Astrocyte (in vitro differentiated cells and primary cell): ENCODE results near the gene FAS. TPM values are rescaled to one million over a fixed set of nuclear protein-coding genes. Genes with fewer than 3 reads are reported as not detected.
A peak's percentile ranks its signal among the peaks of the same experiment; 100 is the strongest.

Source experiments
- DNase-seq: peaks from one replicate; pipeline ENCODE4 v3.0.0-alpha.2; 2010; ENCODE audit warnings: low read depth
- FAIRE-seq: peaks from 2 replicates; lab custom pipeline; 2011; peaks lifted over from hg19 to GRCh38; lab: Jason Lieb, UNC
- H2AFZ ChIP-seq: 2 replicates; pipeline ENCODE4 v1.6.0; 2012; ENCODE audit warnings: low read depth, low read length, inconsistent platforms
- H3K27ac ChIP-seq: 2 replicates; pipeline ENCODE4 v1.5.1; 2011; ENCODE audit warnings: low read depth, low read length, inconsistent platforms
- H3K27me3 ChIP-seq: 2 replicates; pipeline ENCODE4 v1.6.0; 2011; ENCODE audit warnings: low read length, inconsistent platforms; ENCODE audit not compliant: insufficient read depth
- H3K36me3 ChIP-seq: 2 replicates; pipeline ENCODE4 v1.5.1; 2011; ENCODE audit warnings: low read length, inconsistent platforms; ENCODE audit not compliant: insufficient read depth
- H3K4me1 ChIP-seq: 2 replicates; pipeline ENCODE4 v1.5.1; 2011; ENCODE audit warnings: low read length, inconsistent platforms; ENCODE audit not compliant: insufficient read depth
- H3K4me2 ChIP-seq: 2 replicates; pipeline ENCODE4 v1.6.0; 2012; ENCODE audit warnings: low read length, inconsistent platforms
- H3K4me3 ChIP-seq: 2 replicates; pipeline ENCODE4 v1.5.1; 2011; ENCODE audit warnings: low read depth, mild to moderate bottlenecking, low read length, inconsistent platforms; ENCODE audit not compliant: insufficient read depth
- H3K79me2 ChIP-seq: 2 replicates; pipeline ENCODE4 v1.6.0; 2012; ENCODE audit warnings: mild to moderate bottlenecking, low read length, inconsistent platforms; ENCODE audit not compliant: insufficient read depth
- H3K9ac ChIP-seq: 2 replicates; pipeline ENCODE4 v1.6.0; 2012; ENCODE audit warnings: mild to moderate bottlenecking, low read length, inconsistent platforms
- H3K9me3 ChIP-seq: 2 replicates; pipeline ENCODE4 v1.5.1; 2012; ENCODE audit warnings: low read depth, mild to moderate bottlenecking, low read length, inconsistent platforms; ENCODE audit not compliant: insufficient read depth
- H4K20me1 ChIP-seq: 2 replicates; pipeline ENCODE4 v1.6.0; 2012; ENCODE audit warnings: low read length, inconsistent platforms; ENCODE audit not compliant: insufficient read depth
- H3K27ac Mint-ChIP-seq: one replicate; pipeline ENCODE4 v1.8.0; 2021; ENCODE audit warnings: mild to moderate bottlenecking, mixed read lengths; ENCODE audit not compliant: unreplicated experiment
- H3K27me3 Mint-ChIP-seq: one replicate; pipeline ENCODE4 v1.8.0; 2021; ENCODE audit warnings: low read depth, mixed read lengths; ENCODE audit not compliant: unreplicated experiment
- H3K36me3 Mint-ChIP-seq: one replicate; pipeline ENCODE4 v1.8.0; 2021; ENCODE audit warnings: low read depth, mixed read lengths; ENCODE audit not compliant: unreplicated experiment
- H3K4me1 Mint-ChIP-seq: one replicate; pipeline ENCODE4 v1.8.0; 2021; ENCODE audit warnings: low read depth, mixed read lengths; ENCODE audit not compliant: unreplicated experiment
- H3K4me3 Mint-ChIP-seq: one replicate; pipeline ENCODE4 v1.8.0; 2021; ENCODE audit warnings: mild to moderate bottlenecking, moderate library complexity, mixed read lengths; ENCODE audit not compliant: unreplicated experiment
- H3K9me3 Mint-ChIP-seq: one replicate; pipeline ENCODE4 v1.8.0; 2021; ENCODE audit warnings: mild to moderate bottlenecking, mixed read lengths; ENCODE audit not compliant: unreplicated experiment
- EZH2 ChIP-seq: IDR thresholded peaks from 2 replicates; pipeline ENCODE4 v1.6.1; 2012; ENCODE audit warnings: mild to moderate bottlenecking, low read length, inconsistent platforms; ENCODE audit not compliant: insufficient read depth
- total RNA-seq: library from RNA; stranded (reverse); gene quantifications from 2 replicates; pipeline ENCODE4 v1.2.1, GENCODE V29; 2021
- TF ChIP-seq, protein P1 (sequence below): IDR thresholded peaks from 2 replicates; pipeline ENCODE4 v1.5.1; 2011; ENCODE audit warnings: low read depth, mild to moderate bottlenecking, inconsistent platforms, low read length, moderate library complexity; ENCODE audit not compliant: insufficient read depth

FAS gene
- total RNA-seq, 1 donor from 2014 or later = 32.6 TPM

GRCh38 chr10:89037096-89037495 is 46.5 kb downstream of the FAS start:
- peaks cover under 1% of the 10 kb centered on the region for H3K36me3 Mint-ChIP-seq

GRCh38 chr10:89042562-89042961 is 52.0 kb downstream of the FAS start:
- FAIRE-seq (no peak), DNase-seq (no peak)
- no peak overlapping the region for H3K27ac Mint-ChIP-seq
- no peaks in the 10 kb centered on the region for H3K79me2 ChIP-seq
- no peak overlapping the region for H3K4me3 ChIP-seq
- no peaks in the 10 kb centered on the region for H3K9me3 ChIP-seq
- H2AFZ ChIP-seq = no peak overlapping the region
- H3K27me3 ChIP-seq = no peaks in the 10 kb centered on the region
- no peaks in the 10 kb centered on the region for H3K36me3 ChIP-seq
- H3K4me1 ChIP-seq = no peaks in the 10 kb centered on the region
- peaks cover 2% of the 10 kb centered on the region for H3K36me3 Mint-ChIP-seq
- no peak overlapping the region for H3K9ac ChIP-seq
- TF ChIP-seq, protein P1, sequence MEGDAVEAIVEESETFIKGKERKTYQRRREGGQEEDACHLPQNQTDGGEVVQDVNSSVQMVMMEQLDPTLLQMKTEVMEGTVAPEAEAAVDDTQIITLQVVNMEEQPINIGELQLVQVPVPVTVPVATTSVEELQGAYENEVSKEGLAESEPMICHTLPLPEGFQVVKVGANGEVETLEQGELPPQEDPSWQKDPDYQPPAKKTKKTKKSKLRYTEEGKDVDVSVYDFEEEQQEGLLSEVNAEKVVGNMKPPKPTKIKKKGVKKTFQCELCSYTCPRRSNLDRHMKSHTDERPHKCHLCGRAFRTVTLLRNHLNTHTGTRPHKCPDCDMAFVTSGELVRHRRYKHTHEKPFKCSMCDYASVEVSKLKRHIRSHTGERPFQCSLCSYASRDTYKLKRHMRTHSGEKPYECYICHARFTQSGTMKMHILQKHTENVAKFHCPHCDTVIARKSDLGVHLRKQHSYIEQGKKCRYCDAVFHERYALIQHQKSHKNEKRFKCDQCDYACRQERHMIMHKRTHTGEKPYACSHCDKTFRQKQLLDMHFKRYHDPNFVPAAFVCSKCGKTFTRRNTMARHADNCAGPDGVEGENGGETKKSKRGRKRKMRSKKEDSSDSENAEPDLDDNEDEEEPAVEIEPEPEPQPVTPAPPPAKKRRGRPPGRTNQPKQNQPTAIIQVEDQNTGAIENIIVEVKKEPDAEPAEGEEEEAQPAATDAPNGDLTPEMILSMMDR = no peak
- TF ChIP-seq EZH2 = no peak
- H3K27me3 Mint-ChIP-seq = peaks cover 3% of the 10 kb centered on the region
- no peaks in the 10 kb centered on the region for H3K9me3 Mint-ChIP-seq
- H4K20me1 ChIP-seq = no peaks in the 10 kb centered on the region
- no peak overlapping the region for H3K4me3 Mint-ChIP-seq
- H3K4me1 Mint-ChIP-seq = no peaks in the 10 kb centered on the region
- no peak overlapping the region for H3K27ac ChIP-seq
- H3K4me2 ChIP-seq = no peak overlapping the region

More at GRCh38 chr10:89037096-89037495, 46.5 kb downstream of the FAS start:
- peak; percentile 70 for FAIRE-seq
- H3K27ac Mint-ChIP-seq = no peak overlapping the region
- peaks cover 4% of the 10 kb centered on the region for H3K27me3 Mint-ChIP-seq
- Histone ChIP-seq H2AFZ (no peak overlapping the region), H3K4me3 (no peak overlapping the region), H3K9ac (no peak overlapping the region), H4K20me1 (no peaks in the 10 kb centered on the region), H3K27me3 (no peaks in the 10 kb centered on the region), H3K4me2 (no peak overlapping the region), H3K36me3 (no peaks in the 10 kb centered on the region), H3K4me1 (peaks cover 7% of the 10 kb centered on the region), H3K9me3 (no peaks in the 10 kb centered on the region), H3K27ac (no peak overlapping the region), H3K79me2 (no peaks in the 10 kb centered on the region)
- no peaks in the 10 kb centered on the region for H3K9me3 Mint-ChIP-seq
- peaks cover 7% of the 10 kb centered on the region for H3K4me1 Mint-ChIP-seq
- TF ChIP-seq, protein P1 = no peak
- H3K4me3 Mint-ChIP-seq = no peak overlapping the region
- DNase-seq = no peak

GRCh38 chr10:89043052-89043451 is 52.5 kb downstream of the FAS start:
- H3K4me2 ChIP-seq = no peak overlapping the region
- H4K20me1 ChIP-seq = no peaks in the 10 kb centered on the region
- H3K36me3 ChIP-seq = no peaks in the 10 kb centered on the region
- H3K4me3 ChIP-seq = no peak overlapping the region
- Mint-ChIP-seq H3K36me3 (peaks cover 2% of the 10 kb centered on the region), H3K27me3 (peaks cover 3% of the 10 kb centered on the region), H3K4me3 (no peak overlapping the region), H3K4me1 (no peaks in the 10 kb centered on the region), H3K27ac (no peak overlapping the region), H3K9me3 (no peaks in the 10 kb centered on the region)
- H3K9ac ChIP-seq = no peak overlapping the region
- H2AFZ ChIP-seq = no peak overlapping the region
- H3K27me3 ChIP-seq = no peaks in the 10 kb centered on the region
- DNase-seq (no peak), FAIRE-seq (no peak)
- no peak overlapping the region for H3K27ac ChIP-seq
- H3K79me2 ChIP-seq = no peaks in the 10 kb centered on the region
- H3K9me3 ChIP-seq = no peaks in the 10 kb centered on the region
- no peaks in the 10 kb centered on the region for H3K4me1 ChIP-seq
- TF ChIP-seq, protein P1 = no peak
- TF ChIP-seq EZH2 = no peak
